LNCaP clone FGC (cell line): ENCODE data around the gene DNAAF5.

Experiments used
- DNase-seq: peaks from one replicate; pipeline ENCODE4 v3.0.0-alpha.2; 2011; ENCODE audit warnings: low read depth
- H3K4me3 ChIP-seq: 2 replicates; pipeline ENCODE4 v1.5.1; 2011; ENCODE audit warnings: mild to moderate bottlenecking, low read depth, low read length, control low read depth
- CTCF ChIP-seq: IDR thresholded peaks from 2 replicates; pipeline ENCODE4 v1.5.1; 2012; ENCODE audit warnings: mild to moderate bottlenecking; ENCODE audit not compliant: control insufficient read depth, insufficient read depth; ENCODE audit errors: extremely low read depth

The DNAAF5 gene

GRCh38 chr7:754531-755412, 28.3 kb downstream of the DNAAF5 start:
- TF ChIP-seq CTCF = no peak
- no peak for DNase-seq
- no peak overlapping the region for H3K4me3 ChIP-seq

GRCh38 chr7:755413-755805, 28.9 kb downstream of the DNAAF5 start:
- TF ChIP-seq CTCF = no peak
- no peak for DNase-seq
- H3K4me3 ChIP-seq = no peak overlapping the region

GRCh38 chr7:756231-756927, 29.9 kb downstream of the DNAAF5 start:
- no peak overlapping the region for H3K4me3 ChIP-seq
- DNase-seq = no peak
- TF ChIP-seq CTCF = no peak

- no peak for DNase-seq
- TF ChIP-seq CTCF = no peak
- no peak overlapping the region for H3K4me3 ChIP-seq
Observed at GRCh38 chr7:756928-757560, 30.5 kb downstream of the DNAAF5 start.

GRCh38 chr7:757741-758163, 31.3 kb downstream of the DNAAF5 start:
- TF ChIP-seq CTCF = no peak
- H3K4me3 ChIP-seq = no peak overlapping the region
- no peak for DNase-seq

GRCh38 chr7:759569-759968, 33.1 kb downstream of the DNAAF5 start:
- H3K4me3 ChIP-seq = no peak overlapping the region
- TF ChIP-seq CTCF = no peak
- no peak for DNase-seq
